ENCODE results near the gene TUBGCP3.

GRCh38 chr13:112509190-112509589 lies 78.8 kb downstream of the TUBGCP3 start:
- TF ChIP-seq CTCF (conservative IDR thresholded peaks at IDR 0.05; ENCODE audit: low read depth in 2 of 2), result no peak
- no peak for TF ChIP-seq POLR2AphosphoS5 (IDR thresholded peaks at IDR 0.05; ENCODE audit: low read depth)
- no peak for TF ChIP-seq ETS1 (IDR thresholded peaks at IDR 0.05)
- no peak for TF ChIP-seq ZNF462 (CRISPR knock-in tag; IDR thresholded peaks at IDR 0.05)
- no peak for TF ChIP-seq ZNF331 (CRISPR knock-in tag; IDR thresholded peaks at IDR 0.05; ENCODE audit: low read depth)
- TF ChIP-seq EZH2phosphoT487 (IDR thresholded peaks at IDR 0.05; ENCODE audit: unreplicated experiment), result no peak
- TF ChIP-seq, protein P1, sequence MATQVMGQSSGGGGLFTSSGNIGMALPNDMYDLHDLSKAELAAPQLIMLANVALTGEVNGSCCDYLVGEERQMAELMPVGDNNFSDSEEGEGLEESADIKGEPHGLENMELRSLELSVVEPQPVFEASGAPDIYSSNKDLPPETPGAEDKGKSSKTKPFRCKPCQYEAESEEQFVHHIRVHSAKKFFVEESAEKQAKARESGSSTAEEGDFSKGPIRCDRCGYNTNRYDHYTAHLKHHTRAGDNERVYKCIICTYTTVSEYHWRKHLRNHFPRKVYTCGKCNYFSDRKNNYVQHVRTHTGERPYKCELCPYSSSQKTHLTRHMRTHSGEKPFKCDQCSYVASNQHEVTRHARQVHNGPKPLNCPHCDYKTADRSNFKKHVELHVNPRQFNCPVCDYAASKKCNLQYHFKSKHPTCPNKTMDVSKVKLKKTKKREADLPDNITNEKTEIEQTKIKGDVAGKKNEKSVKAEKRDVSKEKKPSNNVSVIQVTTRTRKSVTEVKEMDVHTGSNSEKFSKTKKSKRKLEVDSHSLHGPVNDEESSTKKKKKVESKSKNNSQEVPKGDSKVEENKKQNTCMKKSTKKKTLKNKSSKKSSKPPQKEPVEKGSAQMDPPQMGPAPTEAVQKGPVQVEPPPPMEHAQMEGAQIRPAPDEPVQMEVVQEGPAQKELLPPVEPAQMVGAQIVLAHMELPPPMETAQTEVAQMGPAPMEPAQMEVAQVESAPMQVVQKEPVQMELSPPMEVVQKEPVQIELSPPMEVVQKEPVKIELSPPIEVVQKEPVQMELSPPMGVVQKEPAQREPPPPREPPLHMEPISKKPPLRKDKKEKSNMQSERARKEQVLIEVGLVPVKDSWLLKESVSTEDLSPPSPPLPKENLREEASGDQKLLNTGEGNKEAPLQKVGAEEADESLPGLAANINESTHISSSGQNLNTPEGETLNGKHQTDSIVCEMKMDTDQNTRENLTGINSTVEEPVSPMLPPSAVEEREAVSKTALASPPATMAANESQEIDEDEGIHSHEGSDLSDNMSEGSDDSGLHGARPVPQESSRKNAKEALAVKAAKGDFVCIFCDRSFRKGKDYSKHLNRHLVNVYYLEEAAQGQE (IDR thresholded peaks at IDR 0.05; ENCODE audit: unreplicated experiment), result no peak
- no peak for TF ChIP-seq STAT1 (IDR thresholded peaks at IDR 0.05; ENCODE audit: unreplicated experiment)
- TF ChIP-seq EZH2 (IDR thresholded peaks at IDR 0.05; ENCODE audit: low read depth, unreplicated experiment), result no peak
- TF ChIP-seq JUNB (IDR thresholded peaks at IDR 0.05; ENCODE audit: unreplicated experiment), result no peak
- TF ChIP-seq CREB1 (CRISPR knock-in tag; IDR thresholded peaks at IDR 0.05; ENCODE audit: low read depth), result no peak
- TF ChIP-seq ZNF114 (CRISPR knock-in tag; IDR thresholded peaks at IDR 0.05), result no peak
- no peak for TF ChIP-seq NANOG (IDR thresholded peaks at IDR 0.05; ENCODE audit: borderline replicate concordance)
